Kidney epithelial cell (primary cell): ENCODE results near the gene RACGAP1. TPM values are rescaled to one million over a fixed set of nuclear protein-coding genes. Genes with fewer than 3 reads are reported as not detected.
A peak's percentile ranks its signal among the peaks of the same experiment; 100 is the strongest.

Experiments
- DNase-seq: peaks from one replicate; pipeline ENCODE4 v3.0.0-alpha.2; 2010; ENCODE audit warnings: low read depth
- H3K27me3 ChIP-seq: 2 replicates; pipeline ENCODE4 v1.6.0; 2011; ENCODE audit warnings: low read length; ENCODE audit not compliant: control insufficient read depth, insufficient read depth
- H3K36me3 ChIP-seq: 2 replicates; pipeline ENCODE4 v1.5.1; 2011; ENCODE audit warnings: low read length; ENCODE audit not compliant: control insufficient read depth, insufficient read depth
- H3K4me3 ChIP-seq: 2 replicates; pipeline ENCODE4 v1.5.1; 2011; ENCODE audit warnings: low read depth, mild to moderate bottlenecking, control low read depth, low read length
- CTCF ChIP-seq: IDR thresholded peaks from 2 replicates; pipeline ENCODE4 v1.5.1; 2011; ENCODE audit warnings: mild to moderate bottlenecking, moderate library complexity, low read length, control low read depth, inconsistent platforms; ENCODE audit not compliant: insufficient read depth, poor library complexity, severe bottlenecking
- total RNA-seq: library from RNA; depleted of rRNA; stranded (reverse); fragments of >200 nt; gene quantifications from 2 replicates; pipeline ENCODE4 v1.2.3, GENCODE V29; 2015

RACGAP1 gene
- total RNA-seq, 1 donor from 2014 or later = 12.1 TPM

GRCh38 chr12:50069539-50069938 lies 44.2 kb upstream of the RACGAP1 start:
- no peak for DNase-seq
- H3K4me3 ChIP-seq = no peak overlapping the region
- no peaks in the 10 kb centered on the region for H3K27me3 ChIP-seq
- no peak for TF ChIP-seq CTCF
- no peaks in the 10 kb centered on the region for H3K36me3 ChIP-seq

- Histone ChIP-seq H3K4me3 (no peak overlapping the region), H3K27me3 (no peaks in the 10 kb centered on the region), H3K36me3 (no peaks in the 10 kb centered on the region)
- no peak for DNase-seq
- TF ChIP-seq CTCF = no peak
Observed at GRCh38 chr12:50069069-50069468, 43.8 kb upstream of the RACGAP1 start.

- Histone ChIP-seq H3K4me3 (no peak overlapping the region), H3K27me3 (no peaks in the 10 kb centered on the region), H3K36me3 (no peaks in the 10 kb centered on the region)
- peak; percentile 79 for DNase-seq
- no peak for TF ChIP-seq CTCF
Observed at GRCh38 chr12:50066402-50066801, 41.1 kb upstream of the RACGAP1 start.

GRCh38 chr12:50065726-50066310 lies 40.5 kb upstream of the RACGAP1 start:
- H3K36me3 ChIP-seq = no peaks in the 10 kb centered on the region
- DNase-seq = no peak
- H3K27me3 ChIP-seq = no peaks in the 10 kb centered on the region
- H3K4me3 ChIP-seq = no peak overlapping the region
- no peak for TF ChIP-seq CTCF

- Histone ChIP-seq H3K4me3 (no peak overlapping the region), H3K36me3 (no peaks in the 10 kb centered on the region), H3K27me3 (no peaks in the 10 kb centered on the region)
- no peak for DNase-seq
- no peak for TF ChIP-seq CTCF
Observed at GRCh38 chr12:50062728-50063460, 37.6 kb upstream of the RACGAP1 start.
